Activated CD4-positive, alpha-beta T cell treated with anti-CD3 and anti-CD28 coated beads, Interleukin-2, amount 10 ng/mL, durations not matched to agents 24 days and 14 days (primary cell): ENCODE results near the gene JAKMIP2. TPM values are rescaled to one million over a fixed set of nuclear protein-coding genes. Genes with fewer than 3 reads are reported as not detected.
"Not testable (repeated sequence)": the region's sequence is repeated elsewhere in the genome, so short reads cannot be mapped to it uniquely, and the experiment has no call there.

Experiments used
- DNase-seq: peaks from one replicate; pipeline ENCODE4 v3.0.0; 2022
- H3K27ac Mint-ChIP-seq: one replicate; pipeline ENCODE4 v1.8.0; 2022; ENCODE audit warnings: mild to moderate bottlenecking, mixed read lengths
- H3K27me3 Mint-ChIP-seq: one replicate; pipeline ENCODE4 v1.8.0; 2022; ENCODE audit warnings: mixed read lengths
- H3K36me3 Mint-ChIP-seq: one replicate; pipeline ENCODE4 v1.8.0; 2022; ENCODE audit warnings: low read depth, mild to moderate bottlenecking, mixed read lengths
- H3K4me1 Mint-ChIP-seq: one replicate; pipeline ENCODE4 v1.8.0; 2021; ENCODE audit warnings: mixed read lengths
- H3K4me3 Mint-ChIP-seq: one replicate; pipeline ENCODE4 v1.8.0; 2022; ENCODE audit warnings: mild to moderate bottlenecking, moderate library complexity, mixed read lengths
- H3K9me3 Mint-ChIP-seq: one replicate; pipeline ENCODE4 v1.8.0; 2021; ENCODE audit warnings: mixed read lengths
- intact Hi-C: fragments of 100-400 bp; cut with micrococcal nuclease; formaldehyde crosslinking; loops from one replicate; pipeline ENCODE4 v1.15.1; 2023
- total RNA-seq: library from RNA; stranded (reverse); gene quantifications from 2 replicates; pipeline ENCODE4 v1.2.3, GENCODE V29; 2022

JAKMIP2 gene
- total RNA-seq, 1 donor from 2014 or later = 1.2 TPM

DNA sequence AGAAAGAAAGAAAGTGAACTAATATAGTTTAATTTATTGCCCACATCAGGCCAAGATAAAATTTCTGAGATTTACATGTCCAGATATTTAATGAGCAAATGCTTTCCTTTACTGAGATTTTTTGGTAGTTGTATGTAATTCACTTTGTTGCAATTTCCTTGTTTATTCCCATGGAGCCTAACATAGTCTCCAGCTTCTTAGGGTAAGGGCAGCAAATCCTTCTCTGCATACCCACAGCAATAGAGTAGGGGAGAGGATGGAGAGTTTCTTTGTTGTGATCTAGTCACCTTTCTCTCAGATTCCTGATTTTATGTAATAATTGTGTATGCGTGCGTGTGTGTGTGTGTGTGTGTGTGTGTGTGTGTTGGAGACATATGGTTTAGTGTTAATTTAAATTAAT lies 221.1 kb downstream of the JAKMIP2 start:
- no peak overlapping the region for H3K4me3 Mint-ChIP-seq
- intact Hi-C loops = no loop called here
- no peak for DNase-seq
- no peak overlapping the region for H3K27ac Mint-ChIP-seq
- no peaks in the 10 kb centered on the region for H3K9me3 Mint-ChIP-seq
- no peaks in the 10 kb centered on the region for H3K36me3 Mint-ChIP-seq
- H3K27me3 Mint-ChIP-seq = no peaks in the 10 kb centered on the region
- no peaks in the 10 kb centered on the region for H3K4me1 Mint-ChIP-seq

GRCh38 chr5:147560718-147561331 lies 221.7 kb downstream of the JAKMIP2 start:
- H3K27me3 Mint-ChIP-seq = no peaks in the 10 kb centered on the region
- H3K4me1 Mint-ChIP-seq = no peaks in the 10 kb centered on the region
- DNase-seq = no peak
- H3K36me3 Mint-ChIP-seq = no peaks in the 10 kb centered on the region
- H3K9me3 Mint-ChIP-seq = no peaks in the 10 kb centered on the region
- H3K4me3 Mint-ChIP-seq = no peak overlapping the region
- intact Hi-C loops = no loop called here
- H3K27ac Mint-ChIP-seq = no peak overlapping the region

GRCh38 chr5:147559749-147560148 lies 222.8 kb downstream of the JAKMIP2 start:
- H3K36me3 Mint-ChIP-seq = no peaks in the 10 kb centered on the region
- intact Hi-C loops = no loop called here
- no peaks in the 10 kb centered on the region for H3K4me1 Mint-ChIP-seq
- no peak overlapping the region for H3K4me3 Mint-ChIP-seq
- H3K27ac Mint-ChIP-seq = no peak overlapping the region
- H3K27me3 Mint-ChIP-seq = no peaks in the 10 kb centered on the region
- no peaks in the 10 kb centered on the region for H3K9me3 Mint-ChIP-seq
- DNase-seq = no peak

DNA sequence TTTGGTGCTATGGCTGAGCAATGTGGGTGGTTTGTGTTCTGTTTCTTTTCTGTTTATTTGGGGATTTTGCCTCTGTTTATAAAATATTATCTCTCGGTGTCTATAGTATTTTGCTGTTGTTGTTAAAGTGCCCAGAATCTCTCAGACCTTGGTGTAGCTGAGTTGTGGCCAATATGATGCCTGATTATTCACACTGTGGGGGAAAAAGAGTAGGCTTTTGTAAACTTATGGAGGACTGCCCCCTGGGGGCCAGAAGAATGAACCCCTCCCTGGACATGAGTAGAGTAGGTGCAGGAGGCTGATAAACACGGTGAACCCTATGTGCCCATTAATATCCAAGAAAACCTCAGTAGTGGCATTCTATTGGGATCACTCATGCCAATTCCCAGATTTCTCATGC lies 223.7 kb downstream of the JAKMIP2 start:
- no peaks in the 10 kb centered on the region for H3K27me3 Mint-ChIP-seq

GRCh38 chr5:147557876-147558745 lies 224.4 kb downstream of the JAKMIP2 start:
- DNase-seq = no peak
- H3K27ac Mint-ChIP-seq = no peak overlapping the region
- no peaks in the 10 kb centered on the region for H3K9me3 Mint-ChIP-seq
- intact Hi-C loops = no loop called here
- no peaks in the 10 kb centered on the region for H3K27me3 Mint-ChIP-seq
- H3K36me3 Mint-ChIP-seq = no peaks in the 10 kb centered on the region
- H3K4me3 Mint-ChIP-seq = no peak overlapping the region
- no peaks in the 10 kb centered on the region for H3K4me1 Mint-ChIP-seq

More for the DNA sequence above, 223.7 kb downstream of the JAKMIP2 start:
- intact Hi-C loops = no loop called here
- Mint-ChIP-seq H3K4me1 (no peaks in the 10 kb centered on the region), H3K36me3 (no peaks in the 10 kb centered on the region), H3K9me3 (no peaks in the 10 kb centered on the region), H3K27ac (no peak overlapping the region), H3K4me3 (no peak overlapping the region)
- DNase-seq = no peak

- no peaks in the 10 kb centered on the region for H3K27me3 Mint-ChIP-seq
- intact Hi-C loops = no loop called here
- no peaks in the 10 kb centered on the region for H3K9me3 Mint-ChIP-seq
- no peaks in the 10 kb centered on the region for H3K4me1 Mint-ChIP-seq
- no peak for DNase-seq
- no peaks in the 10 kb centered on the region for H3K36me3 Mint-ChIP-seq
- H3K27ac Mint-ChIP-seq = no peak overlapping the region
- no peak overlapping the region for H3K4me3 Mint-ChIP-seq
Measured at GRCh38 chr5:147555176-147555575, 227.4 kb downstream of the JAKMIP2 start.

DNA sequence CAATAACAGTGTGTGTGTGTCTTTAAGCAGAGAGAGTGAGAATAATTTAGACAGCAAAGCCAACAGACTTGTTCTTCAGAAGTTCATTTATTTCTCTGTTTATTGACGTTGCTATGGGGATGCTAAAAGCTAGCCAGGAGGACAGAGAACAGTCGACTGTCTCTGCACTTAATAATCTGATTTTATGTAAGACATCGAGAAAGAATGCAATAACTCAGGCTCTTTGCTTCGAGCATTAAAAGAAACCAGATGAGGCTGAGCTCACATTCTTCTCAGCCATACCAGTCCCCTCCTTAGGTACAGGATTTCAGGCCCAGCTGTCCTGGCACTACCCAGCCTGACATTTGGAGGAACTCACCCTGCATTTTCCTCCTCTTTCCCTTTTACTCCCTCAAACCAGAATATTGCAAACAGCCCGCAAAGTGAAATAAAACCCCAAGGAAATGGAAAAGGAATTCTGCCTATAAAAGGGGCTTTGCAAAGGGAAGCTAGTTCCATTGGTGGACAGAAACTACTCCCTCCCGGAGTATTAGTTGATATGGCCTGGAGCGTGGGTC lies 228.2 kb downstream of the JAKMIP2 start:
- Mint-ChIP-seq H3K4me1 (no peaks in the 10 kb centered on the region), H3K27me3 (no peaks in the 10 kb centered on the region), H3K4me3 (no peak overlapping the region), H3K9me3 (no peaks in the 10 kb centered on the region), H3K36me3 (no peaks in the 10 kb centered on the region), H3K27ac (no peak overlapping the region)
- intact Hi-C loops = no loop called here
- DNase-seq = no peak

DNA sequence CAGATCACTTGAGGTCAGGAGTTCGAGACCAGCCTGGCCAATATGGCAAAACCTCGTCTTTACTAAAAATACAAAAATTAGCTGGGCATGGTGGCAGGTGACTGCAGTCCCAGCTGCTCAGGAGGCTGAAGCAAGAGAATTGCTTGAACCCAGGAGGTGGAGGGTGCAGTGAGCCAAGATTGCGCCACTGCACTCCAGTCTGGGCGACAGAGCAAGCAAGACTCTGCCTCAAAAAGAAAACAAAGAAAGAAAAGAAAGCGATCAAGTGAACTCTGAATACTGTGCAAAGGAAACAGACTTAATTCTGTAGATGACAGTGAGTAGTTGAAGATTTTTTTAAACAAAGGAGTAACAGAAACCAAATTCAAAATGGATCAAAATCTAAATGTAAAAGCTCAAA lies 228.7 kb downstream of the JAKMIP2 start:
- H3K27me3 Mint-ChIP-seq, intact Hi-C loops, H3K36me3 Mint-ChIP-seq, H3K27ac Mint-ChIP-seq, H3K4me3 Mint-ChIP-seq, H3K4me1 Mint-ChIP-seq, H3K9me3 Mint-ChIP-seq, DNase-seq: not testable (repeated sequence)

DNA sequence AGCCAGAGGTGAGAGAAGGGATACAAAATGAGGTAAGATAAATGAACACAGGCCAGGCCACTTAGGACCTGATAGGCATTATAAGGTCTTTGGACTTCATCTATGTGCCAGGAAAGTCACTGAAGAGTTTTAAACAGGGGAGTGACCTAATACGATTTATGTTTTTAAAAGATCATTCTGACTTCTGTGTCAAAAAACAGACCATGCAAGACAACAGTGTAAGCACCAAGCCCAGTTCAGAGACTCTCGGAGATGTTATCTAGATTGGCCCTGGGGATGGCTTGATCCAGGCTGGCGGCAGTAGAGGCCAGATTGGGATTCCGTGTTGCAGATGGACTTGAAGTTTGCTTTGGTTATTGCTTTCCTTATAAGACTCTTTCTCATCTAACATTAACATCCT lies 229.6 kb downstream of the JAKMIP2 start:
- intact Hi-C loops = no loop called here
- Mint-ChIP-seq H3K27ac (no peak overlapping the region), H3K4me3 (no peak overlapping the region), H3K4me1 (no peaks in the 10 kb centered on the region), H3K36me3 (no peaks in the 10 kb centered on the region), H3K9me3 (no peaks in the 10 kb centered on the region), H3K27me3 (no peaks in the 10 kb centered on the region)
- DNase-seq = no peak

- Mint-ChIP-seq H3K4me3 (no peak overlapping the region), H3K9me3 (no peaks in the 10 kb centered on the region), H3K27ac (no peak overlapping the region), H3K36me3 (no peaks in the 10 kb centered on the region), H3K27me3 (no peaks in the 10 kb centered on the region), H3K4me1 (no peaks in the 10 kb centered on the region)
- DNase-seq = no peak
- intact Hi-C loops = no loop called here
Measured at GRCh38 chr5:147551677-147552076, 230.9 kb downstream of the JAKMIP2 start.

DNA sequence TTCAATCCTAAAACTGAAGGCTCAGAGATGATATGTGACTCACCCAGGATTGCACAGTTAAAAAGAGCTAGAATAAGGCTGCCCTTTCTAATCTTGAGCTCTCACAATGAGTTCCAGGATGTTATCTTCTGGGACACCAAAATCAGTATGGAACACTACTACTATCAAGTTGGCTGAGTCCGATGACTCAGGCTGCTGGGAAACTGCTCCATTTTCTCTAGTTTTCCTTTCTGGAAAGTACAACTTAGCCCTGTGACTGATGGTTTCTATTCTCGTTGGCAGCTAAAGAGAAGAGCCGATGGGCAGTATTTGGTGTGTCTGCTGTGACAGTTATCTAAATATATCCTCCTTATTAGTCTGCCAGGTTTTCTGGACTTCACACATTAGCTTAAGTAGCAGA lies 234.8 kb downstream of the JAKMIP2 start:
- DNase-seq = no peak
- no peak overlapping the region for H3K27ac Mint-ChIP-seq
- no peaks in the 10 kb centered on the region for H3K9me3 Mint-ChIP-seq
- no peaks in the 10 kb centered on the region for H3K27me3 Mint-ChIP-seq
- intact Hi-C loops = no loop called here
- H3K36me3 Mint-ChIP-seq = no peaks in the 10 kb centered on the region
- no peak overlapping the region for H3K4me3 Mint-ChIP-seq
- no peaks in the 10 kb centered on the region for H3K4me1 Mint-ChIP-seq

GRCh38 chr5:147544556-147544955 lies 238.0 kb downstream of the JAKMIP2 start:
- intact Hi-C loops = no loop called here
- H3K27ac Mint-ChIP-seq = no peak overlapping the region
- no peaks in the 10 kb centered on the region for H3K9me3 Mint-ChIP-seq
- no peaks in the 10 kb centered on the region for H3K27me3 Mint-ChIP-seq
- no peaks in the 10 kb centered on the region for H3K4me1 Mint-ChIP-seq
- H3K36me3 Mint-ChIP-seq = no peaks in the 10 kb centered on the region
- no peak overlapping the region for H3K4me3 Mint-ChIP-seq
- DNase-seq = no peak

- intact Hi-C loops = no loop called here
- Mint-ChIP-seq H3K27ac (no peak overlapping the region), H3K4me1 (no peaks in the 10 kb centered on the region), H3K27me3 (no peaks in the 10 kb centered on the region), H3K4me3 (no peak overlapping the region), H3K9me3 (no peaks in the 10 kb centered on the region), H3K36me3 (no peaks in the 10 kb centered on the region)
- no peak for DNase-seq
Measured at GRCh38 chr5:147539053-147539452, 243.5 kb downstream of the JAKMIP2 start.

GRCh38 chr5:147538236-147538635 lies 244.3 kb downstream of the JAKMIP2 start:
- no peak for DNase-seq
- Mint-ChIP-seq H3K27me3 (no peaks in the 10 kb centered on the region), H3K27ac (no peak overlapping the region), H3K9me3 (no peaks in the 10 kb centered on the region), H3K4me3 (no peak overlapping the region), H3K4me1 (no peaks in the 10 kb centered on the region), H3K36me3 (no peaks in the 10 kb centered on the region)
- intact Hi-C loops = no loop called here
